ENCODE measurements around the gene CELF2. TPM values are rescaled to one million over a fixed set of nuclear protein-coding genes. Genes with fewer than 3 reads are reported as not detected.
A peak's percentile ranks its signal among the peaks of the same experiment; 100 is the strongest.

Gene CELF2
- total RNA-seq, 2 donors from 2014 or later, result 63.2 to 69.4 TPM

GRCh38 chr10:11066520-11066919 lies 48.8 kb downstream of the CELF2 start:
- H3K27ac ChIP-seq, result no peak overlapping the region
- no peaks in the 10 kb centered on the region for H3K36me3 ChIP-seq
- no peak for DNase-seq (ENCODE audit: low spot score)
- no peak overlapping the region for H3K4me3 ChIP-seq
- H3K27me3 ChIP-seq, result no peaks in the 10 kb centered on the region
- TF ChIP-seq, protein P1, sequence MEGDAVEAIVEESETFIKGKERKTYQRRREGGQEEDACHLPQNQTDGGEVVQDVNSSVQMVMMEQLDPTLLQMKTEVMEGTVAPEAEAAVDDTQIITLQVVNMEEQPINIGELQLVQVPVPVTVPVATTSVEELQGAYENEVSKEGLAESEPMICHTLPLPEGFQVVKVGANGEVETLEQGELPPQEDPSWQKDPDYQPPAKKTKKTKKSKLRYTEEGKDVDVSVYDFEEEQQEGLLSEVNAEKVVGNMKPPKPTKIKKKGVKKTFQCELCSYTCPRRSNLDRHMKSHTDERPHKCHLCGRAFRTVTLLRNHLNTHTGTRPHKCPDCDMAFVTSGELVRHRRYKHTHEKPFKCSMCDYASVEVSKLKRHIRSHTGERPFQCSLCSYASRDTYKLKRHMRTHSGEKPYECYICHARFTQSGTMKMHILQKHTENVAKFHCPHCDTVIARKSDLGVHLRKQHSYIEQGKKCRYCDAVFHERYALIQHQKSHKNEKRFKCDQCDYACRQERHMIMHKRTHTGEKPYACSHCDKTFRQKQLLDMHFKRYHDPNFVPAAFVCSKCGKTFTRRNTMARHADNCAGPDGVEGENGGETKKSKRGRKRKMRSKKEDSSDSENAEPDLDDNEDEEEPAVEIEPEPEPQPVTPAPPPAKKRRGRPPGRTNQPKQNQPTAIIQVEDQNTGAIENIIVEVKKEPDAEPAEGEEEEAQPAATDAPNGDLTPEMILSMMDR (IDR thresholded peaks at IDR 0.05), result no peak
- H3K9me3 ChIP-seq, result no peaks in the 10 kb centered on the region
- peaks cover 0 to 45% of the 10 kb centered on the region in 2 donors for H3K4me1 ChIP-seq

DNA sequence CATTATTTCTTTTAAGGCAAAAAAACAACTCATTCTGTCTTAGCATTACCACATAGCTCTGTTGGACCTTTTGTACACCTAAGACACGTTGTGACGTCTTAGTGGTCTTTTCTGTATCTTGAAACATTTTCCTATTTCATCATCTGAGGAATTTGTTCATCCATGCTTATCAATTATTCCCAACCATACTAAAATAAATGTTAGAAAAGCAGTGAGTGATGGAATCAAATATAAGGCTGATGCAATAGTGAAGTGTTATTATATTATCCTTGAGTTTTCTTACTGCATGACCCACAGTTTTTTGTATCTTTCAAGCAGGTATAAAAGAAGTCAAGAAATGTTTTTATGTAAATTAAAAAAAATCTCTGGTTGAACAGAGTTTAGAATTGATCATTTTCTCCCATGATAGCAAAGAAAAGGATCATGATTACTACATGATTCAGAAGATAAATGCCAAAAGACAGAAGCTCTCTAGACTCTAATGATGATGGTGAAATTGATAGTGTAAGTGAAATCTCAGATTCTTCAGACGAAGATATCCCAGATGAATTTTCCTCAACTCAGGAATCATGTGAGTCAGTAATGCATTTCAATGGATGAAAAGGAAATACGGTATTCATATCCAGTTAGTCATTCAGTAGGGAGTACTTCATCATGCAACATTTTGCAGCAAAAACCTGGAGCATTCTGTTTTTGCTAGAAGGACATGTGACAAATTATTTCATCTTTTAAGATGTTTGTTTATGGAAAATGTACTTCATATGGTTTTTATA lies 51.4 kb downstream of the CELF2 start:
- DNase-seq (ENCODE audit: low spot score), result no peak
- Histone ChIP-seq H3K27me3 (no peaks in the 10 kb centered on the region), H3K36me3 (no peaks in the 10 kb centered on the region), H3K27ac (no peak overlapping the region), H3K4me1 (peaks cover 0 to 62% of the 10 kb centered on the region in 2 donors), H3K4me3 (no peak overlapping the region), H3K9me3 (no peaks in the 10 kb centered on the region)
- TF ChIP-seq, protein P1 (IDR thresholded peaks at IDR 0.05), result no peak

DNA sequence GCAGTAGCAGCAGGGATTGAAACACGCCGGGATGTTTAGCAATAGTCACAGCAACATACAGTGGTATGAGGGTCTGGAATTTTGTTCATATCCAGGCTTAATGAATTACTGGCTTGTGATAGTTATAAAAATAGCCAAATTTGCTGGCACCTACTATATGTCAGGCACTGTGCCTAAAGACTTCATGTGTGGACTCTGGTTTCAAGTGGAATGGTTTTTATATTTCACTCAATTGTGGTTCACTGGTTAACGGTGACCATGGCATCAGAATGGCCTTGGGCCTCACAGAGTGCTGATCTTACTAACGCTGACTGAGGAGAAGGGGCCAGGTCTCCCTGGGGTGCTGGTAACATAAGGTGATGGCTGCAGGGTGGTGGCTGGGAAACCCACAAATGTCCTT lies 55.7 kb downstream of the CELF2 start:
- Histone ChIP-seq H3K27ac (peak overlapping the region in 1 of 2 donors; percentile 59), H3K4me1 (peaks cover 0 to 66% of the 10 kb centered on the region in 2 donors)
- TF ChIP-seq, protein P1 (IDR thresholded peaks at IDR 0.05), result no peak

DNA sequence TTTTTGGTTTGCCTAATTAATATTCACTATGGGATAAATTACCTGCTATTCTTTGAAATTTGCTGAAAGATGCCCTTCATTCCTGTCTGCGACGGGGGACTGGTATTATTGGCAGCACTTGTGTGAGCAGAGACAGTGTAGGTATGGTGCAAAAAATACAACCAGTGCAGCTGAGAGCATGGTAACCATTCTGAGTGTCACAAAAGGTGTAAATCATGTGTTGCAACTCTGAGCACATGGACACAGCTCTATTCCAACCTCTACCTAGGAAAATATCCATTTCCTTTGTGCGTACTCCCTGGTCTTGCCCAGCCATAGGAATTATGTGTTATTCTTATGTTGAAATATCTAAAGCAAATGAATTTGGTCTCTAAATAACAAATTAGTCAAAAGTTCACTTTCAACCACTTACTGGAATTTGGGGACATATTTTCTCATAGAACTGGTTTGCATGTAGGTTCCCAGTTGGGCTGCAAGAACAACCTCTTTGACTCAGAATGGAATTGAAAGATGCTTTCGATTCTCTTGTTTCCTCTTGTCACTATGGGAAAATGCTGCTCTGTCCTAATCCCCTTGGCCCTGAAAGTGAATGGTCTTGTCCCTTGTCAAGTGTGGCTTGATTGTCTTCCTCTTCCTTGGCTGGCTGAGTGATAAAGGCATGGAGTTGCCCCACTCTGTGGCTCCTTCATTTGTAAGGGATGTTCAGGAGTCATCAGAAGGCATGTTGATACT lies 57.0 kb downstream of the CELF2 start:
- peaks cover 0 to 66% of the 10 kb centered on the region in 2 donors for H3K4me1 ChIP-seq
- no peak for DNase-seq (ENCODE audit: low spot score)
- H3K27me3 ChIP-seq, result no peaks in the 10 kb centered on the region
- no peaks in the 10 kb centered on the region for H3K36me3 ChIP-seq
- no peaks in the 10 kb centered on the region for H3K9me3 ChIP-seq
- TF ChIP-seq, protein P1 (IDR thresholded peaks at IDR 0.05), result no peak
- no peak overlapping the region for H3K4me3 ChIP-seq
- H3K27ac ChIP-seq, result peak overlapping the region in 1 of 2 donors; percentile 59

More for the DNA sequence above, 55.7 kb downstream of the CELF2 start:
- Histone ChIP-seq H3K9me3 (no peaks in the 10 kb centered on the region), H3K36me3 (no peaks in the 10 kb centered on the region), H3K27me3 (no peaks in the 10 kb centered on the region), H3K4me3 (no peak overlapping the region)
- no peak for DNase-seq (ENCODE audit: low spot score)

GRCh38 chr10:11076221-11076620 lies 58.5 kb downstream of the CELF2 start:
- H3K4me3 ChIP-seq, result no peak overlapping the region
- no peaks in the 10 kb centered on the region for H3K27me3 ChIP-seq
- no peak for DNase-seq (ENCODE audit: low spot score)
- TF ChIP-seq, protein P1 (IDR thresholded peaks at IDR 0.05), result no peak
- H3K4me1 ChIP-seq, result peaks cover 0 to 76% of the 10 kb centered on the region in 2 donors
- no peaks in the 10 kb centered on the region for H3K9me3 ChIP-seq
- no peak overlapping the region for H3K27ac ChIP-seq
- no peaks in the 10 kb centered on the region for H3K36me3 ChIP-seq
